ENCODE data around the gene FUCA2.

Gene FUCA2

DNA sequence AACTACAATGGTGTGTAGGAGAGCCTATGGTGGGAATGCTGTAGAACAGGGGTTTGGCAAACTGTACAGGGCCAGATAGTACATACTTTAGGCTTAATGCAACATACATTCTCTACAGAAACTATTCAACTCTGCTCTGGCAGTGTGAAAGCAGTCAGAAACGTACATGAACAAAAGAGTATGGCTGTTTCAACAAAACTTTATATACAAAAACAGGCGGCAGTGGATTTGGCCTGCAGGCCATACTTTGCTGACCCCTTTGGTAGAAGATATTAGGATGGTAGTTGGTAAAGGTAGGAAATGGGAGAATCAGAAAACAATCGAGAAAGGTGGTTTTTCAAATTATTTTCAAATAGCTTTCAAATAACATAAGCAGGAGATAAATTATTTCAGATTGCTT lies 24.8 kb downstream of the FUCA2 start:
- H3K27me3 ChIP-seq (ENCODE audit: insufficient read depth, low read depth): no peaks in the 10 kb centered on the region
- H2AFZ ChIP-seq (ENCODE audit: low read depth): no peak overlapping the region
- no peaks in the 10 kb centered on the region for H3K36me3 ChIP-seq (ENCODE audit: insufficient read depth)
- no peak overlapping the region for H3K4me3 ChIP-seq (IDR thresholded peaks at IDR 0.05; ENCODE audit: insufficient read depth, low read depth, low read length)
- no peaks in the 10 kb centered on the region for H4K20me1 ChIP-seq (ENCODE audit: insufficient read depth)
- H3K79me2 ChIP-seq (ENCODE audit: insufficient read depth, low read depth): no peaks in the 10 kb centered on the region
- H3K27ac ChIP-seq: no peak overlapping the region
- no peaks in the 10 kb centered on the region for H3K4me1 ChIP-seq (ENCODE audit: low read depth, poor library complexity, severe bottlenecking)
- TF ChIP-seq, protein P1, sequence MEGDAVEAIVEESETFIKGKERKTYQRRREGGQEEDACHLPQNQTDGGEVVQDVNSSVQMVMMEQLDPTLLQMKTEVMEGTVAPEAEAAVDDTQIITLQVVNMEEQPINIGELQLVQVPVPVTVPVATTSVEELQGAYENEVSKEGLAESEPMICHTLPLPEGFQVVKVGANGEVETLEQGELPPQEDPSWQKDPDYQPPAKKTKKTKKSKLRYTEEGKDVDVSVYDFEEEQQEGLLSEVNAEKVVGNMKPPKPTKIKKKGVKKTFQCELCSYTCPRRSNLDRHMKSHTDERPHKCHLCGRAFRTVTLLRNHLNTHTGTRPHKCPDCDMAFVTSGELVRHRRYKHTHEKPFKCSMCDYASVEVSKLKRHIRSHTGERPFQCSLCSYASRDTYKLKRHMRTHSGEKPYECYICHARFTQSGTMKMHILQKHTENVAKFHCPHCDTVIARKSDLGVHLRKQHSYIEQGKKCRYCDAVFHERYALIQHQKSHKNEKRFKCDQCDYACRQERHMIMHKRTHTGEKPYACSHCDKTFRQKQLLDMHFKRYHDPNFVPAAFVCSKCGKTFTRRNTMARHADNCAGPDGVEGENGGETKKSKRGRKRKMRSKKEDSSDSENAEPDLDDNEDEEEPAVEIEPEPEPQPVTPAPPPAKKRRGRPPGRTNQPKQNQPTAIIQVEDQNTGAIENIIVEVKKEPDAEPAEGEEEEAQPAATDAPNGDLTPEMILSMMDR (conservative IDR thresholded peaks at IDR 0.05; ENCODE audit: low read depth, low read length): no peak
- no peak overlapping the region for H3K9ac ChIP-seq
- H3K4me2 ChIP-seq: no peak overlapping the region

DNA sequence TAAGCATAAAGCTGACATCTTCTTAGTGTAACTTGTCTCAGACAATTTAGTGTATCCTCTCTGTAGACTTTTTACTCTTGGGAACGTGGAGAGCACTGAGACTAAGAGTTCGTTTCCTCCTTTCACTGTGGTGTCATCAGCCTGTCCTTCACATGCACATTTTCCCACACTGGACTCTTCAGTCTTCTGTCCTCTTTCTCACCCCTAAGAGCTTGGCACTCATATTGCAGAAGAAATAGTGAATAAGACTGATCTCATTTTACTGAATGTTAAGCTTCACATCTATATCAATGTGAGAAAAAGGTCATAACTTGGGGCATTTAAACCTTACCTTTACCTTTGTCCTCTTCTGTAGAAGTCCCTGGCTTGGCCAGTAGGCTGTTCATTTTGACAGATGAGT lies 25.6 kb downstream of the FUCA2 start:
- TF ChIP-seq, protein P1 (conservative IDR thresholded peaks at IDR 0.05; ENCODE audit: low read depth, low read length): no peak
- Histone ChIP-seq H2AFZ (ENCODE audit: low read depth) (no peak overlapping the region), H3K4me1 (ENCODE audit: low read depth, poor library complexity, severe bottlenecking) (no peaks in the 10 kb centered on the region), H3K4me3 (IDR thresholded peaks at IDR 0.05; ENCODE audit: insufficient read depth, low read depth, low read length) (no peak overlapping the region), H4K20me1 (ENCODE audit: insufficient read depth) (no peaks in the 10 kb centered on the region), H3K27me3 (ENCODE audit: insufficient read depth, low read depth) (no peaks in the 10 kb centered on the region), H3K79me2 (ENCODE audit: insufficient read depth, low read depth) (no peaks in the 10 kb centered on the region), H3K27ac (no peak overlapping the region), H3K9ac (no peak overlapping the region), H3K36me3 (ENCODE audit: insufficient read depth) (no peaks in the 10 kb centered on the region), H3K4me2 (no peak overlapping the region)

DNA sequence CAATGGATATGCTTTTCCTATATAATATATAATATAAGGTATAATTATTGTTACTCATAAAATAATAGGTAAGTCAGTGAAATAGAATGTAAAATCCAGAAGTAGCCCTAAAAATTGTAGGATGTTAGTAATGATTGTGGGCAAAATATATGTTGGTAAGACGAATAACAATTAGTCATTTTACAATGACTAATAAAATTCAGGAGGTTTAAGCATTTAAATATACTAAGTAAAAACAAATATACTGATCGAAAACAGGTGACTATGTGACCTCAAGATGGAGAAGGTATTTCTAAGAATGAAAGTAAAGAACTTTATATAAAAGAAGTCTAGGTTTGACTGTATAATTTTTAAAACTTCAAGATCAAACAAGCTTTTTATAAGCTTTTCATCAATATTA lies 28.9 kb downstream of the FUCA2 start:
- Histone ChIP-seq H3K36me3 (ENCODE audit: insufficient read depth) (no peaks in the 10 kb centered on the region), H2AFZ (ENCODE audit: low read depth) (no peak overlapping the region), H4K20me1 (ENCODE audit: insufficient read depth) (no peaks in the 10 kb centered on the region), H3K4me1 (ENCODE audit: low read depth, poor library complexity, severe bottlenecking) (no peaks in the 10 kb centered on the region), H3K4me2 (no peak overlapping the region), H3K27ac (no peak overlapping the region), H3K27me3 (ENCODE audit: insufficient read depth, low read depth) (no peaks in the 10 kb centered on the region), H3K79me2 (ENCODE audit: insufficient read depth, low read depth) (no peaks in the 10 kb centered on the region), H3K9ac (no peak overlapping the region), H3K4me3 (IDR thresholded peaks at IDR 0.05; ENCODE audit: insufficient read depth, low read depth, low read length) (no peak overlapping the region)
- TF ChIP-seq, protein P1 (conservative IDR thresholded peaks at IDR 0.05; ENCODE audit: low read depth, low read length): no peak

GRCh38 chr6:143478479-143479062 lies 32.9 kb downstream of the FUCA2 start:
- H3K27ac ChIP-seq: no peak overlapping the region

More at GRCh38 chr6:143478479-143479062, 32.9 kb downstream of the FUCA2 start:
- H3K9ac ChIP-seq: no peak overlapping the region
- H3K79me2 ChIP-seq (ENCODE audit: insufficient read depth, low read depth): no peaks in the 10 kb centered on the region
- no peaks in the 10 kb centered on the region for H3K4me1 ChIP-seq (ENCODE audit: low read depth, poor library complexity, severe bottlenecking)
- no peak overlapping the region for H3K4me3 ChIP-seq (IDR thresholded peaks at IDR 0.05; ENCODE audit: insufficient read depth, low read depth, low read length)
- no peaks in the 10 kb centered on the region for H3K36me3 ChIP-seq (ENCODE audit: insufficient read depth)
- H3K27me3 ChIP-seq (ENCODE audit: insufficient read depth, low read depth): no peaks in the 10 kb centered on the region
- no peaks in the 10 kb centered on the region for H4K20me1 ChIP-seq (ENCODE audit: insufficient read depth)
- TF ChIP-seq, protein P1 (conservative IDR thresholded peaks at IDR 0.05; ENCODE audit: low read depth, low read length): no peak
- no peak overlapping the region for H3K4me2 ChIP-seq
- H2AFZ ChIP-seq (ENCODE audit: low read depth): no peak overlapping the region

Data from KMS-11 (cell line).